LoVo (cell line): ENCODE results near the gene VMP1.

Source experiments
- DNase-seq: peaks from one replicate; pipeline ENCODE4 v3.0.0-alpha.2; 2016; ENCODE audit warnings: low spot score

VMP1 gene

DNA sequence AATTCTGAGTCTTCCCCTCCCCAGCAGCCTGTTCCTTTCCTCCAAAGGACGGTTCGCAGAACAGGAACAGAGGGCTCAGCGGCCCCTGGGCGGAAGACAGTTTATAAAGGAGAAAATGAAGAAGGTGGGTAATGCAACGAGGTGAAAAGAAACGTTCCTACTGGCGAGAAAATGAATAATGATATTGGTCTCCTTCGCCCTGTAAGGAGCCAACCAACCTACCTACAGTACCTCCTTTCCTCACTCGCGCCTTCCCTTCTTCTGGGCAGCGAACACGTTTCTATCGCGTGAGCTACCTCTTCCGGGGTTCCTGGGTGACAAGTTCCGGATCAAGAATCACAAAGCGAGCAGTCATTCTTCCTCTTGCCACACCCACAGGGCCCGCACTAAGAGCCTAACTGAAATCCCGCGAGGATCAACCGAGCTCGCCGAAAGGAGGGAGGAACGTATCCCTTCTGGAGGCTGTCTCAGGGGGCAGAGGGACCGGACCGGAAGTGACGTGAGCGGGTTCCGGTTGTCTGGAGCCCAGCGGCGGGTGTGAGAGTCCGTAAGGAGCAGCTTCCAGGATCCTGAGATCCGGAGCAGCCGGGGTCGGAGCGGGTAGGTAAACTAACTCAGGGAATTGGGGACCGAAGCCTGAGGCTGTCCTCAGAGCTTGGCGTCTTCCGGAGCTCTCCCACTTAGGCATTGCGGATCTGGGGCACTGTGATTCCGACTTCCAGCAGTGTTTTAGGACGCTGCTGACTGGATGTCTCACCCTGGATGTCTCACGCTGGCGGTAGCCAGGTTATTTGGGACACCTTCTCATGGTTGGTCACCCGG is at the start of gene VMP1, which contains the start of gene PTRH2:
Gene VMP1 (plus strand): TSS at position 506 of the 822 bp plus-strand sequence. CDS start 23,793 bp downstream, outside the sequence.
Gene PTRH2 (minus strand): TSS at position 282 of the 822 bp plus-strand sequence. CDS start 9,452 bp downstream, outside the sequence.
- peak; percentile 99 for DNase-seq

GRCh38 chr17:59666235-59666634 is 41.2 kb upstream of the VMP1 start:
- DNase-seq = peak; percentile 15

DNA sequence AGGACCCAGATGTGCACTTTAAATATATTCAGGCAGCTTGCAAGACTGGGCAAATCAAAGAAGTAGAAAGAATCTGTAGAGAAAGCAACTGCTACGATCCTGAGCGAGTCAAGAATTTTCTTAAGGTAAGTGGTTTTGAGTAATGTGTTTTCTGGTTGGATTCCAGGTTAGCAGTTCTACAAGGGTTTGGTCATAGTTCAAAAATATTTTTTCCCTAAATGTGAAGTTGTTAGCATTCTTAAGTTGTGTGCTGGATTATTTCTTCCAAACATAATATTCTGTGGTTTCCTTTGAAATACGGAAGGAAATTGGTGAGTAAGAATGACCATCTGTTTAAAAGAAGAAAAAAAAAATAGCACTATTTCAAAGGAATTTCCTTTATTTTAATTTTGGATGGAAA is 38.6 kb upstream of the VMP1 start:
- DNase-seq = peak; percentile 42

- DNase-seq = peak; percentile 25
These were observed 38.0 kb upstream of the VMP1 start for GRCh38 chr17:59669411-59669810.

GRCh38 chr17:59669944-59670343 is 37.5 kb upstream of the VMP1 start:
- no peak for DNase-seq

DNA sequence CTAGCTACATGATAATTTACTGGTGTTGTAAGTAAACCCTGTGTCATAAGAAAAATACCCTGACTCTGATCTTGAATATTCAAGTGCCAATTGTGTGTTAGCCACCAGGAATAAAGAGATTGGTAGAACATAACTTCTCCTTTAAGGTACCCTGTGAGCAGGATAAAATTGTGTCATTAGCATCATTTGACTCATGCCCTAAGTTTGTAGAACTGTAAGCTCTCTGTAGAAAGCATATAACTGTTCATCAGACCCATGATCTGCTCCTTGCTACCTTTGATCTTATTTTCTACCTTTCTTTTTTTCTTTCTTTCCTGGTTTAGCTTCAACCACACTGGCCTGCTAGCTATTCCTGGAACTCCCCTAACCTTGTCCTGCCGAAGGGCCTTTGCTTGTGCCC is 36.1 kb upstream of the VMP1 start:
- DNase-seq = no peak

DNA sequence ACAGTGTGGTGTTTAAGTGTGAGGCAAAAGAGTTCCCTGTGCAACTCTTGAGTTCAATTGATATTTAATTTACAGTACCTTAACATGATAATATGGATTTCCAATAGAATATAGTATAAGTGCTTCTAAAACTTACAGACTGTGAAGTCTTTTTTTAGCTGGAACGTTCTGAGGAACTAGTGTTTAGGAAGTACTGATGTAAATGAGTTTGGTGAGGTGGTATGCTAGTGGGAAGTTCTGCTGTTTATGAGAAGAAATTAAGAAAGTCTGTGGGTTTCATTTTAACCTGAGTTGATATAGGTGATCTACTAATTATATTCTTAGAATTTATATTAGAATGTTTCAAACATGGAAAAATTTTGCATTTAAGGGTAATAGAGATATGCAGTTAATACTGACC is 32.2 kb upstream of the VMP1 start:
- no peak for DNase-seq

- DNase-seq = no peak
These were observed 30.7 kb upstream of the VMP1 start for GRCh38 chr17:59676716-59677115.

DNA sequence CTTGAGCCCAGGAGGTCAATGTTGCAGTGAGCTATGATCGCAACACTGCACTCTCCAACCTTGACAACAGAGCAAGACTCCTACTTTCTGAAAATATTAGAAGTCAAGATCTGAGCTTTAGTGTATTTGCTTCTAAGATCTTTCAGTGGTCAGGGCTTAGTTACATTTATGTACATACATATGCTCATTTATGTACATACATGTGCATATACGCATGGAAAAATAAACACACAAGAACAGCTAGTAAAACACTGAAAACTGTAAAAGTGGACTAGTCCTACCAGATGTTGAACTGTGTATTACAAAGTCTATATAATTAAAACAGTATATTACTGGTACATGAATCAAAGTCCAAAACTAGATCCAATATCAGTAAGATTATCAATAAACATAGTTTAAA is 28.5 kb upstream of the VMP1 start:
- DNase-seq = no peak

DNA sequence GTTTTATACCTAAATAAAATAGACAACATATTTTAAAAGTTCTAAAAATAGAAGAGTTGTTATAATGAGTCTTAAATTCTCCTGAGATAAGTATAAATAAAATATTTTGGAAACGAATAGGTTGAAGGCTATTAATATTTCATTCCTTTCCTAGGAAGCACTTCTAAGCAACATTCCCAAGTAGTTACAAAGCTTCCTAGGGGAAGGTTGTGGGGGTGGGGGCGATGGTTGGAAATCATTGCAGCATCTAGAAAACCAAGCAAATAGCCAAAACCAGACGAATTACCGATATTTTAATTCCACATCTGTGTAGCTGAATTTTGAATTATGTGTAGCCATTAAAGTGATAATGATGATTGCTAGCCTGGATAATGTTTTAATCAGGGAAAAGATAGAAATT is 27.1 kb upstream of the VMP1 start:
- DNase-seq = no peak

DNA sequence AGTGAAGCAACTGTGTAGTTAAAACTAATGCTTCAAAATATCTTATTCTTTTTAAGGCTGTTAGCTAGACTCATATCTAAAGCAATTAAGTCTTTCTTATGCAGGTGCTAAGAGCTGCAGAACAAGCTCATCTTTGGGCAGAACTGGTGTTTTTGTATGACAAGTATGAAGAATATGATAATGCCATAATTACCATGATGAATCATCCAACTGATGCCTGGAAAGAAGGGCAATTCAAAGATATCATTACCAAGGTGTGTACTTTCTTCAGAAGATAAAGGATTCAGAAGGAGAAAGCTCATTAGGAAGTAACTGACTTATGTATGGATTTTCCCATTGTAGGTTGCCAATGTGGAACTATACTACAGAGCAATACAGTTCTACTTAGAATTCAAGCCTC is 24.2 kb upstream of the VMP1 start:
- DNase-seq = no peak

- no peak for DNase-seq
These were observed 22.5 kb upstream of the VMP1 start for GRCh38 chr17:59684967-59685366.

DNA sequence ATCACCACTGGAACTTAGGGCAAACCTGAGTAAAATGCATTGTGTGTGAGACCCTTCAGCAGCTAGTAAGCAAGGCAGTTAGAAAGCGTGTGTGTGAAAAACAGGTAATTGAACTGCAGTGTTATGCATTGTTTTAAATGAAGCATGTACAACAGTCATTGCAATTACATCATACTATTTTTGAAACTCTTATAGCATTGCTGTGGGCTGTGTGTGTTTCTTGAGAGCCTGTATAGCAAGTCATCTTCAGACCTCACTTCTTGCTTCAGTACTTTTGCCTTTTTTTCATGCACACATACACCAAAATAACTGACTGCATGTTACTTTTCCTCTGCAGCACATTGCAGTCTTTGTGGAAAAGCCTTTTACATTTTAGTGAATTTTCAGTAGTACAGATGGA is 19.4 kb upstream of the VMP1 start:
- DNase-seq = no peak

DNA sequence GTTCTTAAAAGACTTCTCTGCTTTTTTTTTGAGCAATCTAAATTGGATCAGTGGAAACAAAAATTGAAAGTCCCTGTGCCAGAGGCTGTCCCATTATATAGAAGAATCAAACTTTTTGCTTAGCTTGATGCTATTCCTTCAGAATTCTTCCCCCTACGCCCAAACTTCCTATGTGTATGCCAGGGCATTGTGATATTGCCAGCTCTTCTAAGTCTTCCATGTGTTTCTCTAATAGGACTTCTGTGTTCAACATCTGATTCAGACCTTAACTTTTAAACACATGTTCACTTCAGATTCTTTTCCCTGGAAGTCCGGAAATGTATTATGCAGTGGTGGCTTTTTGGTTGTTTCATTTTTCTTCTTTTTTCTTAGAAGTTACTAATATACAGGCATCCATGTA is 19.0 kb upstream of the VMP1 start:
- no peak for DNase-seq

DNA sequence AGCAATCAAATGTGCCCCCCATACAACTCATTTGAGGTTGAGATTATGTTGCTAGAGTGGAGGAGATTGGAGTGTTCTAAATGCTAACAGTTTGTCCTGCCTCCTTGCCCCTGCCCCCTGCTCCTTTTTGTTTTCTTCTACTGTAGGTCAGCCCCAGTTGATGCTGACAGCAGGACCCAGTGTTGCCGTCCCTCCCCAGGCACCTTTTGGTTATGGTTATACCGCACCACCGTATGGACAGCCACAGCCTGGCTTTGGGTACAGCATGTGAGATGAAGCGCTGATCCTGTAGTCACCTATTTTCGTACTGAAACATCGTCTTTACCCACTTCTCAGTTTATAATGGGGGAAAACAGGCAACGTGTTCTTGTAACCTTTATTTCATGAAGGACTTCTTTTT is 13.9 kb upstream of the VMP1 start:
- DNase-seq = no peak

DNA sequence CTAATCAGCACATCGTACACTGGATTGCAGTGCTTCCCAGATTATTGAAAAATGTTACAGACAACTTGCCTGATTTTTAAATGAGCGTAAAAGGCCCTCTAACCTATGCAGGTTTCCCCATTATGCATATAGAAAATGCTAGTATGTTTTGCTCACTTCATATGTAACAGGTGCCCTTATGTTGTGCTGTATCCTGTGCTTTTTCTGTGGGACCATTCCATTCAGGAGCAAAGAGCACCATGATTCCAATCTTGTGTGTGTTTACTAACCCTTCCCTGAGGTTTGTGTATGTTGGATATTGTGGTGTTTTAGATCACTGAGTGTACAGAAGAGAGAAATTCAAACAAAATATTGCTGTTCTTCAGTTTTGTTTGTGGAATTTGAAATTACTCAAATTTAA is 13.1 kb upstream of the VMP1 start:
- DNase-seq = no peak

GRCh38 chr17:59695945-59696681 is 11.3 kb upstream of the VMP1 start:
- peak; percentile 49 for DNase-seq

- no peak for DNase-seq
These were observed 10.7 kb upstream of the VMP1 start for GRCh38 chr17:59696682-59697277.

- DNase-seq = no peak
These were observed 9.3 kb upstream of the VMP1 start for GRCh38 chr17:59698143-59698542.

GRCh38 chr17:59699218-59699617 is 8.2 kb upstream of the VMP1 start:
- no peak for DNase-seq

DNA sequence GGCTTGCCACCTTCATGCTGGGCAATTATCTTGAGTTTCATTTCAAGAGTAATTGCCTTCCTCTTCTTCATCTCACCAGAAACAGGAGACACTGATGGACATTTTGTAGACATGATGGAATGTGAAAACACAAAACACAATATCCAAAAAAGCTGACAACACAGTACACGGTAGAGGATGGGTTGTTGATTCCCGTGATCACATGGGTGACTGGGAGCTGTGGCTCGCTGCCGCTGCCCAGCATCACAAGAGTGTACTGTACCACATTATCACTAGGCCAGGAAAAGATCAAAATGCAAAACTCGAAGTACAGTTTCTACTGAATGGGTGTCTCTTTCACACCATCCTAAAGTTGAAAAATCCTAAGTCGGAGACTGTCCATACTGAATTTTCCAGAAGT is 7.7 kb upstream of the VMP1 start:
- no peak for DNase-seq

DNA sequence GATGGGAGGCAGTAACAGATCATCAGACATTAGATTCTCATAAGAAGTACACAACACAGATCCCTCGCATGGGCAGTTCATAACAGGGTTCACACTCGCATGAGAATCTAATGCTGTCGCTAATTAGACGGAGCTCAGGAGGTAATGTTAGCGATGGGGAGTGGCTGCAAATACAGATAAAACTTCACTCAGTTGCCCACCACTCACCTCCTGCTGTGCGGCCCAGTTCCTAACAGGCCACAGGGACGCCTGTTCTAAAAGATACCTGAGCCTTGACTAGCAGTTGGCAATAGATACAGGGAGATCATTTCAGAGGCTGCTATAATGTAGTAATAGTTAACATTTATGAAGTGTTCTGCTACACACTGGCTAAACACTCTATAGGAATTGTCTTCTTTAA is 5.2 kb upstream of the VMP1 start:
- no peak for DNase-seq

DNA sequence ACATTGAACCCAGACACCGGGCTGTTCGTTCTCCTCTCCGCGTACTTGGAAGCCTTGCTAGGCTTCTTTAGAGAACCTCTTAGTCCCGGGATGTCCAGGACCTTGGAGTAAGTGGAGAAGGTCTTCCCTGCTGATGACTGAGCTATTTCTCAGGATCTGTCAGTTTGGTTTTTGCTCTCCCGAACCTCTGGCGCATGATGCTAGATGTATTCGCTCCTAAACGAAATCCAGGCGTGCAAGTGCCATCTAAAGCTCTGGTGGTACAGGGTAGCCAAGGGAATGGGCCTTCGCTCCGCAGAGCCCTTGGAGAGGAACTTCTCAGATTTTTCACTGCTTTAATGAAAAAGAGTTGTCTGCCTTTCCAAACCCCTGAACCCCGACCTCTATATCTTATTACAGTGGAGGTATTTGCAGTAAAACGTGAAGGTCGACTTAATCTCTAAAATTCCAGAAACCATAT is 547 bp downstream of the VMP1 start:
- no peak for DNase-seq
